ENCODE data around the gene MSH5. TPM values are rescaled to one million over a fixed set of nuclear protein-coding genes. Genes with fewer than 3 reads are reported as not detected.

MSH5 gene
- total RNA-seq, 1 experiment from 2014 or later: 22.7 TPM

DNA sequence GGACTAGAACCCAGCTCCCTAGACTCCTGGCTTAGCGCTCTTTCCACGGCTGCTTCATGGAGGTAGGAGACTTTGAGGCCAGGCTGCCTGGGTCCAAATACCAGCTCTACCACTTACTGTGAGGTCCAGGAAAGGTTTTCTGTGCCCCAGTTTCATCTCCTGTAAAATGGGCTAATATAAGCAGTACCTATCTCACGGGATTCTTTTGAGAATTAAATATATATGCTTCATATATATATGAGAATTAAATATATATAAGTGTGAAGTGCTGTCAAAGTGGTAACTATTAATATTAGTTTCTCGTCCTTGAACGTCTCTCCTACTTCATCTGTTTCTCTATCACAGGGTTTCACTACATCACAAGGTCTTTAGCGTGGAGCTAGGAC lies 48.7 kb upstream of the MSH5 start:
- POLR2A ChIA-PET (ENCODE audit: unreplicated experiment): no interaction called here
- Histone ChIP-seq H3F3A (ENCODE audit: low read length, unreplicated experiment) (no peaks in the 10 kb centered on the region), H4K20me1 (ENCODE audit: low read length) (no peaks in the 10 kb centered on the region), H3K9me3 (ENCODE audit: low read length) (no peaks in the 10 kb centered on the region), H3K27ac (ENCODE audit: low read length) (no peak overlapping the region), H3K36me3 (ENCODE audit: low read depth, low read length) (peaks cover 8% of the 10 kb centered on the region; the same call in 1 of the 2 replicates), H3K9ac (ENCODE audit: low read length) (no peak overlapping the region), H3K4me2 (ENCODE audit: low read length) (no peak overlapping the region), H3K9me2 (replicated peaks; ENCODE audit: low read length) (no peaks in the 10 kb centered on the region), H2AFZ (ENCODE audit: low read length) (no peak overlapping the region), H3K4me1 (ENCODE audit: insufficient read depth, low read length) (0 out of 2 replicates have a peak, but pooled peaks cover 3% of the 10 kb centered on the region), H3K79me2 (ENCODE audit: low read length) (no peaks in the 10 kb centered on the region), H3K4me3 (ENCODE audit: low read length) (no peak overlapping the region), H3K27me3 (ENCODE audit: low read length) (no peaks in the 10 kb centered on the region)
- no peak for ATAC-seq
- no peak for DNase-seq
- intact Hi-C loops (cut with micrococcal nuclease): no loop called here
- no TSS peak for BruUV-seq (replicated peaks)
- TF ChIP-seq EZH2 (IDR thresholded peaks at IDR 0.05; ENCODE audit: low read length, unreplicated experiment) (no peak), EZH2phosphoT487 (IDR thresholded peaks at IDR 0.05; ENCODE audit: borderline replicate concordance, low read length) (no peak)
- TF ChIP-seq, protein P1, sequence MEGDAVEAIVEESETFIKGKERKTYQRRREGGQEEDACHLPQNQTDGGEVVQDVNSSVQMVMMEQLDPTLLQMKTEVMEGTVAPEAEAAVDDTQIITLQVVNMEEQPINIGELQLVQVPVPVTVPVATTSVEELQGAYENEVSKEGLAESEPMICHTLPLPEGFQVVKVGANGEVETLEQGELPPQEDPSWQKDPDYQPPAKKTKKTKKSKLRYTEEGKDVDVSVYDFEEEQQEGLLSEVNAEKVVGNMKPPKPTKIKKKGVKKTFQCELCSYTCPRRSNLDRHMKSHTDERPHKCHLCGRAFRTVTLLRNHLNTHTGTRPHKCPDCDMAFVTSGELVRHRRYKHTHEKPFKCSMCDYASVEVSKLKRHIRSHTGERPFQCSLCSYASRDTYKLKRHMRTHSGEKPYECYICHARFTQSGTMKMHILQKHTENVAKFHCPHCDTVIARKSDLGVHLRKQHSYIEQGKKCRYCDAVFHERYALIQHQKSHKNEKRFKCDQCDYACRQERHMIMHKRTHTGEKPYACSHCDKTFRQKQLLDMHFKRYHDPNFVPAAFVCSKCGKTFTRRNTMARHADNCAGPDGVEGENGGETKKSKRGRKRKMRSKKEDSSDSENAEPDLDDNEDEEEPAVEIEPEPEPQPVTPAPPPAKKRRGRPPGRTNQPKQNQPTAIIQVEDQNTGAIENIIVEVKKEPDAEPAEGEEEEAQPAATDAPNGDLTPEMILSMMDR (conservative IDR thresholded peaks at IDR 0.05; ENCODE audit: low read depth, low read length): no peak
- CTCF ChIA-PET: no interaction called here

- no peak for ATAC-seq
- no peak overlapping the region for H3K9ac ChIP-seq (ENCODE audit: low read length)
Measured at GRCh38 chr6:31691564-31692108, 48.2 kb upstream of the MSH5 start.

DNA sequence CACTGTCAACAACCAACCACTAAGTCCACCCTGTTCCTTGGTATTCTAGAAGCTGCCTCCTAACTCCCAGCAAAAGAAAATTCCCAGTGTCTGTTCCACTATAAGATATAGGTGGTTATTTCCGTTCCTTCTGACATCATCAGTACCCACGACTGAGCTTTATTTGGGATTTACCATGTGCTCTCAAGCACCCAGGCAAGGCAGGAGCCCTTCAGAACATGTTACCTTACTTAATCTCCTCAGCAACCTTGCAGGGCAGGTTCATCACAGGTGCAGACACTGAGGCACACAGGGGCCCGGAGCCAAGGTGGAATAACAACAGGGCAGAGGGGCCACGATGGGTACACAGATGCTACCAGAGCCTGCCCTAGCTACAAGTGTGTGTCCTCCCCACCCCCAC lies 47.5 kb upstream of the MSH5 start:
- DNase-seq: no peak
- Histone ChIP-seq H3K79me2 (ENCODE audit: low read length) (no peaks in the 10 kb centered on the region), H3K4me3 (ENCODE audit: low read length) (no peak overlapping the region), H3K4me2 (ENCODE audit: low read length) (no peak overlapping the region), H3K27ac (ENCODE audit: low read length) (no peak overlapping the region), H3K9me2 (replicated peaks; ENCODE audit: low read length) (no peaks in the 10 kb centered on the region), H3K4me1 (ENCODE audit: insufficient read depth, low read length) (0 out of 2 replicates have a peak, but pooled peaks cover 3% of the 10 kb centered on the region), H3F3A (ENCODE audit: low read length, unreplicated experiment) (no peaks in the 10 kb centered on the region), H3K36me3 (ENCODE audit: low read depth, low read length) (peaks cover 8% of the 10 kb centered on the region; the same call in 1 of the 2 replicates), H3K9me3 (ENCODE audit: low read length) (no peaks in the 10 kb centered on the region), H4K20me1 (ENCODE audit: low read length) (no peaks in the 10 kb centered on the region), H2AFZ (ENCODE audit: low read length) (no peak overlapping the region), H3K9ac (ENCODE audit: low read length) (no peak overlapping the region), H3K27me3 (ENCODE audit: low read length) (no peaks in the 10 kb centered on the region)
- BruUV-seq (replicated peaks): no TSS peak
- CTCF ChIA-PET: no interaction called here
- TF ChIP-seq, protein P1 (conservative IDR thresholded peaks at IDR 0.05; ENCODE audit: low read depth, low read length): no peak
- TF ChIP-seq EZH2 (IDR thresholded peaks at IDR 0.05; ENCODE audit: low read length, unreplicated experiment): no peak
- TF ChIP-seq EZH2phosphoT487 (IDR thresholded peaks at IDR 0.05; ENCODE audit: borderline replicate concordance, low read length): no peak
- intact Hi-C loops (cut with micrococcal nuclease): no loop called here
- POLR2A ChIA-PET (ENCODE audit: unreplicated experiment): no interaction called here
- no peak for ATAC-seq

More at GRCh38 chr6:31691564-31692108, 48.2 kb upstream of the MSH5 start:
- Histone ChIP-seq H2AFZ (ENCODE audit: low read length) (no peak overlapping the region), H3K27me3 (ENCODE audit: low read length) (no peaks in the 10 kb centered on the region), H3K36me3 (ENCODE audit: low read depth, low read length) (peaks cover 9% of the 10 kb centered on the region; the same call in 1 of the 2 replicates), H3K9me2 (replicated peaks; ENCODE audit: low read length) (no peaks in the 10 kb centered on the region), H3K9me3 (ENCODE audit: low read length) (no peaks in the 10 kb centered on the region), H3K79me2 (ENCODE audit: low read length) (no peaks in the 10 kb centered on the region), H3K4me2 (ENCODE audit: low read length) (no peak overlapping the region), H3K4me1 (ENCODE audit: insufficient read depth, low read length) (0 out of 2 replicates have a peak, but pooled peaks cover 3% of the 10 kb centered on the region), H3F3A (ENCODE audit: low read length, unreplicated experiment) (no peaks in the 10 kb centered on the region), H3K4me3 (ENCODE audit: low read length) (no peak overlapping the region), H4K20me1 (ENCODE audit: low read length) (no peaks in the 10 kb centered on the region), H3K27ac (ENCODE audit: low read length) (no peak overlapping the region)
- ChIA-PET POLR2A (ENCODE audit: unreplicated experiment) (no interaction called here), CTCF (no interaction called here)
- DNase-seq: no peak
- intact Hi-C loops (cut with micrococcal nuclease): no loop called here
- TF ChIP-seq EZH2phosphoT487 (IDR thresholded peaks at IDR 0.05; ENCODE audit: borderline replicate concordance, low read length) (no peak), EZH2 (IDR thresholded peaks at IDR 0.05; ENCODE audit: low read length, unreplicated experiment) (no peak)
- TF ChIP-seq, protein P1 (conservative IDR thresholded peaks at IDR 0.05; ENCODE audit: low read depth, low read length): no peak
- BruUV-seq (replicated peaks): no TSS peak
